ENCODE data around the gene EPHX1. TPM values are rescaled to one million over a fixed set of nuclear protein-coding genes. Genes with fewer than 3 reads are reported as not detected.

Gene EPHX1
- total and polyA plus RNA-seq, 10 of the 15 experiments (the other 5 are each of a cell fraction or from before 2014, with no cell fraction given): 0.33 to 2.9 (median 0.78) TPM; not detected in 2

DNA sequence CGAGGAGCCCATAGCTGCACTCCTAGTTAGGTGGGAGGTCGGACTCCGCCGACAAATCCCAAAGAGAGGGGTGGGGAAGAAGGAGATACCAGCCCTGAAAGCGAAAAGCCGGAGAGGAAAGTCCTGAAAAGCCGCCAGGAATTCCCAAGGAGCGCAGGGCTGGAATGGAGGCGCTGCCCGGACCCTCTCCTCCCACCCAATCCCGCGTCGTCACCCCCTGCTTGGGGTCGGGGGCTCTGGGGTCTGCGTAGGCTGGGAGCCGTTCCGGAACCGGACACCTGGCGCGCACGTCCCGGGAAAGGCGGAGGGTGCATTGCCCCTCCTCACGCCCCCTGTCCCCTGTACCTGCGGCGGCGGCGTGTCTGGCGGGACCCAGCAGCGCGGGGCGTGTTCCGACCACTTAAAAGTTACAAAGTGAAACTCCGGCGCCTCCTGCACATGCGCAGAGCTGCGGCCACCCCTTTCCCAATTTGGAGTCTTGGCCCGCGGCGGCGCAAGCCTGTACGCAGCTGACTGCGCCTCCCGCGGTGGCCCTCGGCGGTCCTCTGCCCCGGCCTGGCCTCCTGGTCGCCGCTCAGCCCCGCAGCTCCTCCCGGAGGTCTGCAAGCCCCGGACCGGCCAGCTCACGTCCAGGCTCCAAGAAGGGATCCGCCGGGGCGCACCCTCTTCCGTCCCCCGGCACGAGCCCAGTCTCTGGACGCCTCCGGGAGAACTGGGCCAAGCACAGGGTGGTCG, 72.2 kb downstream of the EPHX1 start, which contains the start of gene TMEM63A (continued):
- TF ChIP-seq ZBTB33 (IDR thresholded peaks at IDR 0.05): no peak
- TF ChIP-seq HDAC2 (IDR thresholded peaks at IDR 0.05): no peak
- peak; percentile 21; the same call in 1 of the 2 replicates for TF ChIP-seq BACH1 (IDR thresholded peaks at IDR 0.05; ENCODE audit: borderline replicate concordance)
- no peak for TF ChIP-seq CHD2 (IDR thresholded peaks at IDR 0.05; ENCODE audit: borderline replicate concordance, low read depth, low read length)
- TF ChIP-seq EED (IDR thresholded peaks at IDR 0.05; ENCODE audit: low read depth): no peak
- no peak for TF ChIP-seq NR2F1 (conservative IDR thresholded peaks at IDR 0.05)
- no peak for TF ChIP-seq MEF2B (IDR thresholded peaks at IDR 0.05; ENCODE audit: partially characterized antibody, poor library complexity, severe bottlenecking)
- TF ChIP-seq EP300 (IDR thresholded peaks at IDR 0.05; ENCODE audit: borderline replicate concordance in 1 of 2, control insufficient read depth in 1 of 2, low read depth in 2 of 2, low read length in 2 of 2): no peak
- TF ChIP-seq BRCA1 (IDR thresholded peaks at IDR 0.05; ENCODE audit: low read depth, low read length): no peak
- TF ChIP-seq, protein P1, sequence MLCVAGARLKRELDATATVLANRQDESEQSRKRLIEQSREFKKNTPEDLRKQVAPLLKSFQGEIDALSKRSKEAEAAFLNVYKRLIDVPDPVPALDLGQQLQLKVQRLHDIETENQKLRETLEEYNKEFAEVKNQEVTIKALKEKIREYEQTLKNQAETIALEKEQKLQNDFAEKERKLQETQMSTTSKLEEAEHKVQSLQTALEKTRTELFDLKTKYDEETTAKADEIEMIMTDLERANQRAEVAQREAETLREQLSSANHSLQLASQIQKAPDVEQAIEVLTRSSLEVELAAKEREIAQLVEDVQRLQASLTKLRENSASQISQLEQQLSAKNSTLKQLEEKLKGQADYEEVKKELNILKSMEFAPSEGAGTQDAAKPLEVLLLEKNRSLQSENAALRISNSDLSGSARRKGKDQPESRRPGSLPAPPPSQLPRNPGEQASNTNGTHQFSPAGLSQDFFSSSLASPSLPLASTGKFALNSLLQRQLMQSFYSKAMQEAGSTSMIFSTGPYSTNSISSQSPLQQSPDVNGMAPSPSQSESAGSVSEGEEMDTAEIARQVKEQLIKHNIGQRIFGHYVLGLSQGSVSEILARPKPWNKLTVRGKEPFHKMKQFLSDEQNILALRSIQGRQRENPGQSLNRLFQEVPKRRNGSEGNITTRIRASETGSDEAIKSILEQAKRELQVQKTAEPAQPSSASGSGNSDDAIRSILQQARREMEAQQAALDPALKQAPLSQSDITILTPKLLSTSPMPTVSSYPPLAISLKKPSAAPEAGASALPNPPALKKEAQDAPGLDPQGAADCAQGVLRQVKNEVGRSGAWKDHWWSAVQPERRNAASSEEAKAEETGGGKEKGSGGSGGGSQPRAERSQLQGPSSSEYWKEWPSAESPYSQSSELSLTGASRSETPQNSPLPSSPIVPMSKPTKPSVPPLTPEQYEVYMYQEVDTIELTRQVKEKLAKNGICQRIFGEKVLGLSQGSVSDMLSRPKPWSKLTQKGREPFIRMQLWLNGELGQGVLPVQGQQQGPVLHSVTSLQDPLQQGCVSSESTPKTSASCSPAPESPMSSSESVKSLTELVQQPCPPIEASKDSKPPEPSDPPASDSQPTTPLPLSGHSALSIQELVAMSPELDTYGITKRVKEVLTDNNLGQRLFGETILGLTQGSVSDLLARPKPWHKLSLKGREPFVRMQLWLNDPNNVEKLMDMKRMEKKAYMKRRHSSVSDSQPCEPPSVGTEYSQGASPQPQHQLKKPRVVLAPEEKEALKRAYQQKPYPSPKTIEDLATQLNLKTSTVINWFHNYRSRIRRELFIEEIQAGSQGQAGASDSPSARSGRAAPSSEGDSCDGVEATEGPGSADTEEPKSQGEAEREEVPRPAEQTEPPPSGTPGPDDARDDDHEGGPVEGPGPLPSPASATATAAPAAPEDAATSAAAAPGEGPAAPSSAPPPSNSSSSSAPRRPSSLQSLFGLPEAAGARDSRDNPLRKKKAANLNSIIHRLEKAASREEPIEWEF (IDR thresholded peaks at IDR 0.05; ENCODE audit: insufficient replicate concordance, low read depth, low read length): no peak
- TF ChIP-seq MTA2 (IDR thresholded peaks at IDR 0.05; ENCODE audit: low read depth): no peak
- no peak for TF ChIP-seq SIN3A (IDR thresholded peaks at IDR 0.05; ENCODE audit: low read depth, low read length)
- TF ChIP-seq STAT1 (conservative IDR thresholded peaks at IDR 0.05): no peak
- TF ChIP-seq USF2 (IDR thresholded peaks at IDR 0.05; ENCODE audit: borderline replicate concordance, low read depth, low read length): no peak
- no peak for TF ChIP-seq SUPT20H (IDR thresholded peaks at IDR 0.05; ENCODE audit: borderline replicate concordance, control insufficient read depth, low read depth, low read length)
- TF ChIP-seq BMI1 (IDR thresholded peaks at IDR 0.05; ENCODE audit: borderline replicate concordance): no peak
- TF ChIP-seq, protein P2, sequence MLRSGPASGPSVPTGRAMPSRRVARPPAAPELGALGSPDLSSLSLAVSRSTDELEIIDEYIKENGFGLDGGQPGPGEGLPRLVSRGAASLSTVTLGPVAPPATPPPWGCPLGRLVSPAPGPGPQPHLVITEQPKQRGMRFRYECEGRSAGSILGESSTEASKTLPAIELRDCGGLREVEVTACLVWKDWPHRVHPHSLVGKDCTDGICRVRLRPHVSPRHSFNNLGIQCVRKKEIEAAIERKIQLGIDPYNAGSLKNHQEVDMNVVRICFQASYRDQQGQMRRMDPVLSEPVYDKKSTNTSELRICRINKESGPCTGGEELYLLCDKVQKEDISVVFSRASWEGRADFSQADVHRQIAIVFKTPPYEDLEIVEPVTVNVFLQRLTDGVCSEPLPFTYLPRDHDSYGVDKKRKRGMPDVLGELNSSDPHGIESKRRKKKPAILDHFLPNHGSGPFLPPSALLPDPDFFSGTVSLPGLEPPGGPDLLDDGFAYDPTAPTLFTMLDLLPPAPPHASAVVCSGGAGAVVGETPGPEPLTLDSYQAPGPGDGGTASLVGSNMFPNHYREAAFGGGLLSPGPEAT (IDR thresholded peaks at IDR 0.05; ENCODE audit: low read depth): no peak
- TF ChIP-seq MXI1 (IDR thresholded peaks at IDR 0.05; ENCODE audit: low read depth, low read length): peak; percentile 55; the same call in 1 of the 2 replicates
- TF ChIP-seq RBBP5 (conservative IDR thresholded peaks at IDR 0.05): no peak
- no peak for TF ChIP-seq PAX8 (IDR thresholded peaks at IDR 0.05)
- TF ChIP-seq TCF12 (IDR thresholded peaks at IDR 0.05; ENCODE audit: low read depth, low read length): no peak
